GM10248 (cell line): Measurements from ENCODE around the gene PCDH9.

Source experiments
- CTCF ChIA-PET: fragments of 300-600 bp; sonication (Branson Sonifier 250); formaldehyde crosslinking; extraction: SDS; loops from one replicate; lab custom pipeline; 2021; ENCODE audit warnings: antibody characterized with exemption; lab: Yijun Ruan, JAX
- POLR2A ChIA-PET: fragments of 350-650 bp; sonication (Branson Sonifier 250); formaldehyde crosslinking; extraction: SDS; loops from one replicate; lab custom pipeline; 2020; ENCODE audit warnings: antibody characterized with exemption; lab: Yijun Ruan, JAX
- DNase-seq: peaks from one replicate; pipeline ENCODE4 v3.0.0; 2012; ENCODE audit errors: extremely low spot score
- TF ChIP-seq, protein P1 (sequence below): IDR thresholded peaks from 2 replicates; pipeline ENCODE4 v1.5.1; 2012; ENCODE audit warnings: mild to moderate bottlenecking, low read depth; ENCODE audit errors: extremely low read depth, missing control alignments, control extremely low read depth

Gene PCDH9

DNA sequence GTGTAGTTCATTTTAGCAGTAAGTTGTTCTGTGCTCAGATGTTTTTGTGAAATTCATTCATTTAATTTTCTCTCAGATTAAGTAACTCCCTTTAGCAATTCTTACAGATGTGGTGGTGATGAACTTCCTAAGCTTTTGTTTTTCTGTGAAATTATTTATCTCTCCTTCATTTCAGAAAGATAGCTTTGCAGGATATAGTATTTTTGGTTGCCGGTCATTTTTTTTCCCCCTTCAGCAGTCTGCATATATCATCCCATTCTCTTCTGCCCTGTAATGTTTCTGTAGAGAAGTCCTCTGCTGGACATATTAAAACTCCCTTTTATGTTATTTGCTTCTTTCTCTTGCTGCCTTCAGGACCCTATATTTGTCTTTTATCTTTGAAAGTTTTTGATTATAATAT, 470.2 kb downstream of the PCDH9 start:
- ChIA-PET CTCF (no interaction called here), POLR2A (no interaction called here)
- no peak for DNase-seq
- TF ChIP-seq, protein P1, sequence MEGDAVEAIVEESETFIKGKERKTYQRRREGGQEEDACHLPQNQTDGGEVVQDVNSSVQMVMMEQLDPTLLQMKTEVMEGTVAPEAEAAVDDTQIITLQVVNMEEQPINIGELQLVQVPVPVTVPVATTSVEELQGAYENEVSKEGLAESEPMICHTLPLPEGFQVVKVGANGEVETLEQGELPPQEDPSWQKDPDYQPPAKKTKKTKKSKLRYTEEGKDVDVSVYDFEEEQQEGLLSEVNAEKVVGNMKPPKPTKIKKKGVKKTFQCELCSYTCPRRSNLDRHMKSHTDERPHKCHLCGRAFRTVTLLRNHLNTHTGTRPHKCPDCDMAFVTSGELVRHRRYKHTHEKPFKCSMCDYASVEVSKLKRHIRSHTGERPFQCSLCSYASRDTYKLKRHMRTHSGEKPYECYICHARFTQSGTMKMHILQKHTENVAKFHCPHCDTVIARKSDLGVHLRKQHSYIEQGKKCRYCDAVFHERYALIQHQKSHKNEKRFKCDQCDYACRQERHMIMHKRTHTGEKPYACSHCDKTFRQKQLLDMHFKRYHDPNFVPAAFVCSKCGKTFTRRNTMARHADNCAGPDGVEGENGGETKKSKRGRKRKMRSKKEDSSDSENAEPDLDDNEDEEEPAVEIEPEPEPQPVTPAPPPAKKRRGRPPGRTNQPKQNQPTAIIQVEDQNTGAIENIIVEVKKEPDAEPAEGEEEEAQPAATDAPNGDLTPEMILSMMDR, result no peak

DNA sequence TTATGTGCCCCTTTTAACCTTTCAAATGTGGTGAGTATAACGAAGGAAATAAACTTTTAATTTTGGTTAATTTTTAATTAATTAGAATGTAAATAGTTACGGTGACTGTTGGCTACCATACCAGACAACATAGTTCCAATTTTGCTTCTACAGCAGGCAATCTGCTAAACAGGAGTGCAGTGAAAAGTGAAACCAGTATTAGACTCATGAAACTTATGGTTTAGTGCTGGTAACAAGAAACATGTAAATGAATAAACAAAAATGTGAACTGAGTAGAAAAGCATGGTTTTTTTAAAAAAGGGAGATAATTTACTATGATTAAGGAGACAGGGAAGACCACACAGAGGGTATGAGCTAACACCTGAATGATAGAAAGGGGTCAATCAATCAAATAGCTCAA, 478.4 kb downstream of the PCDH9 start:
- TF ChIP-seq, protein P1, result no peak
- POLR2A ChIA-PET, result no interaction called here
- CTCF ChIA-PET, result interaction anchor here (1.3 kb wide), 1 partner anchor 14 kb away, joined by 3 read pairs; no protein-coding TSS in a partner anchor
- no peak for DNase-seq

DNA sequence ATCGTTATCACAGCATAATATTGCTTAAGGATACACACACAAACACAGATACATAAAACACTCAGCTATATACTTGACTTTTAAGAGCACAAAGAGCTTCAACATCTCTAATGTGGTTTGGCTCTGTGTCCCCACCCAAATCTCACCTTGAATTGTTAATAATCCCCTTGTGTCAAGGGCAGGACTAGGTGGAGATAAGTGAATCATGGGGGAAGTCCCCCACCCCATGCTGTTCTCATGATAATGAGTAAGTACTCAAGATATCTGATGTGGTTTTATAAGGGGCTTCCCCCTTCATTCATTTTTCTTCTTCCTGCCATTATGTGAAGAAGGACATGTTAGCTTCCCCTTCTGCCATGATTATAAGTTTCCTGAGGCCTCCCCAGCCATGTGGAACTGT, 481.4 kb downstream of the PCDH9 start:
- no peak for DNase-seq
- ChIA-PET CTCF (interaction anchor here (1.1 kb wide), 1 partner anchor 17 kb away, joined by 3 read pairs; no protein-coding TSS in a partner anchor), POLR2A (no interaction called here)
- TF ChIP-seq, protein P1, result no peak

DNA sequence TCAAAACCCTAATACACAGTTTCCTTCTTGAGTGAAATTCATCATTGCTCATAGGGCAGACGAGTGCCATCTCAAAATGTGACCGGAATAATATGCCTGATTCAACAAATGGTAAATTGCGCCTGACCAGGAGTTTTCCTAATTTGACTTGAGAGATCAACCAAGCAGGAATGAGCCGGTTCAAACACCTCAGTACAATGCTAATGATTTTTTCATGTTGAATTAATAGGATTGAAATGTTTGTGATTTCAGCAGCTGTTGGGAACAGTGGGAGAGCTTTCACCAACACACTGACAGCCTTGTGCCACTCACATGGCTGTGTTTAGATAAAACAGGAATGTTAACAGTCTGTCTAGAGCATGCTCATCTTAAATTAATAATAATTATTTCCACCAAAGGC, 484.8 kb downstream of the PCDH9 start:
- no peak for DNase-seq
- ChIA-PET CTCF (interaction anchor here (1.8 kb wide), 1 partner anchor 11 kb away, joined by 5 read pairs; no protein-coding TSS in a partner anchor), POLR2A (no interaction called here)
- TF ChIP-seq, protein P1, result no peak

DNA sequence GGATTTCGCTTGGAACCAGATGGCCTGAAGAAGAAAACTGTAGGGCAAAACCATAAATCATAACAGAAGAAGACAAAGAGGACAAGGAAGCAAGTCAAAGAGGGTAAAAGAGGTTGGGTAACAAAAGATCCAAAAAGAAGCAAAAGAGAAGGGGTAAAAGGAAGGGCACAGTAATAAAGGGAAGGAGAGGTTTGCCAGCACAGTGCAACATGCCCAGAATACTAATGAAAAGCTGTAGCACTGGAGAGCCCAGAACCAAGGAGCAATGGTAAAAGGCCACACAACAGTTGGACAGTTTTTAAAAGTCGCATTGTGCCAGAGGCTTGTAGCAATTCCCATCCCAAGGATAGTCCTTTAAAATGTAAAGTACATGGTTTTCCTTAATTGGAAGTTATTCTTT, 506.6 kb downstream of the PCDH9 start:
- no peak for DNase-seq
- POLR2A ChIA-PET, result no interaction called here
- TF ChIP-seq, protein P1, result no peak
- CTCF ChIA-PET, result no interaction called here

DNA sequence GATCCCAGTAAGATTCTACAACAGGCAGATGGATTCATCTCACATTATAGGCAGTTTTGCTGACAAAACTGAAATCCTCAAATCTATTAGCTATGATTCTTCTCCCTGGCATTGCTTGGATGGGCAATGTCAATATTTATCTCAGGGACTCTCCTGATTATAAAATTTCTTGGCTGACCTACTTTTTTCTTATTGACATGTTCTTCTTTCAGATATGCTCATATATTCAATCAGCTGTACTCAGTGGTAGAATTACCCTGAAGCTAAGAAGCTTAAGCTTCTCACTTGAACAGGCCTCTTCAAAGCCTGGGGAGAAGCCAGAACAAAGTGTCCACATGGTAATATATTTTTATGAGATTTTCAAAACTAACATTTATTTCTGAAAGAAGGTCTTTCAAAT, 513.6 kb downstream of the PCDH9 start:
- DNase-seq, result no peak
- TF ChIP-seq, protein P1, result no peak
- CTCF ChIA-PET, result interaction anchor here (0.8 kb wide), 1 partner anchor 12 kb away, joined by 3 read pairs; no protein-coding TSS in a partner anchor
- POLR2A ChIA-PET, result no interaction called here
